Measurements from ENCODE around the gene SORL1. TPM values are rescaled to one million over a fixed set of nuclear protein-coding genes. Genes with fewer than 3 reads are reported as not detected.

SORL1 gene
- total and polyA plus RNA-seq, 3 donors from 2014 or later = 14.7 to 30.0 (median 21.8) TPM

GRCh38 chr11:121657146-121657545 is 205.0 kb downstream of the SORL1 start:
- intact Hi-C loops (cut with DNase I; ENCODE audit: low total_unique reads) = loop anchor here (5.0 kb wide), 2 partner anchors 440 to 545 kb away; no protein-coding TSS in a partner anchor
- H3K27ac ChIP-seq = peak overlapping the region; percentile 81 to 94
- TF ChIP-seq POLR2A (IDR thresholded peaks at IDR 0.05) = no peak
- TF ChIP-seq, protein P1, sequence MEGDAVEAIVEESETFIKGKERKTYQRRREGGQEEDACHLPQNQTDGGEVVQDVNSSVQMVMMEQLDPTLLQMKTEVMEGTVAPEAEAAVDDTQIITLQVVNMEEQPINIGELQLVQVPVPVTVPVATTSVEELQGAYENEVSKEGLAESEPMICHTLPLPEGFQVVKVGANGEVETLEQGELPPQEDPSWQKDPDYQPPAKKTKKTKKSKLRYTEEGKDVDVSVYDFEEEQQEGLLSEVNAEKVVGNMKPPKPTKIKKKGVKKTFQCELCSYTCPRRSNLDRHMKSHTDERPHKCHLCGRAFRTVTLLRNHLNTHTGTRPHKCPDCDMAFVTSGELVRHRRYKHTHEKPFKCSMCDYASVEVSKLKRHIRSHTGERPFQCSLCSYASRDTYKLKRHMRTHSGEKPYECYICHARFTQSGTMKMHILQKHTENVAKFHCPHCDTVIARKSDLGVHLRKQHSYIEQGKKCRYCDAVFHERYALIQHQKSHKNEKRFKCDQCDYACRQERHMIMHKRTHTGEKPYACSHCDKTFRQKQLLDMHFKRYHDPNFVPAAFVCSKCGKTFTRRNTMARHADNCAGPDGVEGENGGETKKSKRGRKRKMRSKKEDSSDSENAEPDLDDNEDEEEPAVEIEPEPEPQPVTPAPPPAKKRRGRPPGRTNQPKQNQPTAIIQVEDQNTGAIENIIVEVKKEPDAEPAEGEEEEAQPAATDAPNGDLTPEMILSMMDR (IDR thresholded peaks at IDR 0.05) = no peak
- H3K36me3 ChIP-seq (ENCODE audit: low read depth, missing control alignments) = no peaks in the 10 kb centered on the region
- WGBS, 2 donors = 69 to 72% methylated on average over 6 of the region's 6 CpGs
- no peak for DNase-seq
- no peaks in the 10 kb centered on the region for H3K27me3 ChIP-seq
- H3K4me3 ChIP-seq = no peak overlapping the region
- peaks cover 25% of the 10 kb centered on the region for H3K4me1 ChIP-seq
- H3K9me3 ChIP-seq = no peaks in the 10 kb centered on the region

- H3K4me3 ChIP-seq = no peak overlapping the region
- no peak for TF ChIP-seq POLR2A (IDR thresholded peaks at IDR 0.05)
- TF ChIP-seq, protein P1 (IDR thresholded peaks at IDR 0.05) = no peak
- H3K4me1 ChIP-seq = peaks cover 17% of the 10 kb centered on the region
- no peaks in the 10 kb centered on the region for H3K27me3 ChIP-seq
- H3K27ac ChIP-seq = no peak overlapping the region
- 91% methylated on average over 3 of the region's 3 CpGs for WGBS, 2 donors
- DNase-seq = no peak
- H3K9me3 ChIP-seq = no peaks in the 10 kb centered on the region
- no peaks in the 10 kb centered on the region for H3K36me3 ChIP-seq (ENCODE audit: low read depth, missing control alignments)
- intact Hi-C loops (cut with DNase I; ENCODE audit: low total_unique reads) = loop anchor here (5.0 kb wide), 2 partner anchors 437 to 542 kb away; no protein-coding TSS in a partner anchor
These were observed 207.7 kb downstream of the SORL1 start for GRCh38 chr11:121659811-121660210.

DNA sequence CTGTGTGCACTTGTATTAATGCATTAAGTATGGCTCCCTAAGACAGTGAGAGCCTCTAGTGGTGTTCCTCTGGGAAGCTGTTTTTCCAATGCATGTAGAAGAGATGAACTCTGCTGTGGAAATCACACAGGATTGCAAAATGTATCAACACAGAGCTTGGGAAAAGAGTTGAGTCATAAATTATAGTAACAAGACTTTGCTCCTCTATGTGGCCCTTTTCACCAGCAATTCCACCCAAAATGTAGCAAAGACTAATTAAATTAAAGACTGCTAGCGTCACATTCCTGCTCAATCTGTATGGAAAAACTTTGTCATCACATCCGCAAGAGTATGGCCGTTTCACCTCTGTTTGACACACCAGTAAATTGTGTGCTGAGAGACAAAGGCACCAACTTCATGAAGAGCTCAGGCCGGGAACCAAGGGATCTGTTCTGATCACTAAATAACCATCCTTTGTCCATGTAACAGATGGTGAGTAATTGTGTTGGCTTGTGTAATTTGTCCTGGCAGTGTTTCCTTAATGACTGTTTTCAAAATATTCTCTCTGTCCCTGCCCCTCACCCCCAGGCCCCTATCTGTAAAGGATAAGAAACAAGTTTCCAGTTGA is 209.9 kb downstream of the SORL1 start:
- DNase-seq = no peak
- no peaks in the 10 kb centered on the region for H3K9me3 ChIP-seq
- no peaks in the 10 kb centered on the region for H3K27me3 ChIP-seq
- no peak for TF ChIP-seq POLR2A (IDR thresholded peaks at IDR 0.05)
- TF ChIP-seq, protein P1 (IDR thresholded peaks at IDR 0.05) = no peak
- H3K27ac ChIP-seq = no peak overlapping the region
- H3K4me3 ChIP-seq = no peak overlapping the region
- 61 to 65% methylated on average over 4 of the region's 4 CpGs for WGBS, 2 donors
- H3K4me1 ChIP-seq = peaks cover 4% of the 10 kb centered on the region
- no peaks in the 10 kb centered on the region for H3K36me3 ChIP-seq (ENCODE audit: low read depth, missing control alignments)
- intact Hi-C loops (cut with DNase I; ENCODE audit: low total_unique reads) = no loop called here

DNA sequence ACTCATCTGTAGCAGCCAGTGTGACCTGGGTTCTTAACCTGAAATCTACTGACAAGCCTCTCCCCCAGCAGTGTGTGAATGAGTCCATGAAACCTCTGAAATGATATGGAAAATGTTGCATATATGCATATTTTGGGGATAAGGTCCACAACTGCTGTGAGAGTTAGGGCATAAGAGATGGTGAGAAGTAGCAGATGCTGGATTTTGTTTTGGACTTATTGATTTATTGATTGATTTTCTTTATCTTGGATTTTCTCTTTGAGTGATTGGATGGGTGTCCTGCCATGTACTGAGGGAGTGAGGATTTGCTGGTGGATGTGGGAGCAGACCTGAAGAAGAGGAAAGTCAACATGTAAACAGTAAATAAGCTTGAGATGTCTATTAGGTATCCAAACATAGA is 212.0 kb downstream of the SORL1 start:
- Histone ChIP-seq H3K9me3 (no peaks in the 10 kb centered on the region), H3K36me3 (ENCODE audit: low read depth, missing control alignments) (no peaks in the 10 kb centered on the region), H3K4me1 (no peaks in the 10 kb centered on the region), H3K27me3 (no peaks in the 10 kb centered on the region), H3K4me3 (no peak overlapping the region), H3K27ac (no peak overlapping the region)
- no peak for TF ChIP-seq POLR2A (IDR thresholded peaks at IDR 0.05)
- TF ChIP-seq, protein P1 (IDR thresholded peaks at IDR 0.05) = no peak
- DNase-seq = no peak
- intact Hi-C loops (cut with DNase I; ENCODE audit: low total_unique reads) = no loop called here

All from testis (tissue), 3 donors.